ENCODE measurements around the gene SLC6A19.

The SLC6A19 gene

DNA sequence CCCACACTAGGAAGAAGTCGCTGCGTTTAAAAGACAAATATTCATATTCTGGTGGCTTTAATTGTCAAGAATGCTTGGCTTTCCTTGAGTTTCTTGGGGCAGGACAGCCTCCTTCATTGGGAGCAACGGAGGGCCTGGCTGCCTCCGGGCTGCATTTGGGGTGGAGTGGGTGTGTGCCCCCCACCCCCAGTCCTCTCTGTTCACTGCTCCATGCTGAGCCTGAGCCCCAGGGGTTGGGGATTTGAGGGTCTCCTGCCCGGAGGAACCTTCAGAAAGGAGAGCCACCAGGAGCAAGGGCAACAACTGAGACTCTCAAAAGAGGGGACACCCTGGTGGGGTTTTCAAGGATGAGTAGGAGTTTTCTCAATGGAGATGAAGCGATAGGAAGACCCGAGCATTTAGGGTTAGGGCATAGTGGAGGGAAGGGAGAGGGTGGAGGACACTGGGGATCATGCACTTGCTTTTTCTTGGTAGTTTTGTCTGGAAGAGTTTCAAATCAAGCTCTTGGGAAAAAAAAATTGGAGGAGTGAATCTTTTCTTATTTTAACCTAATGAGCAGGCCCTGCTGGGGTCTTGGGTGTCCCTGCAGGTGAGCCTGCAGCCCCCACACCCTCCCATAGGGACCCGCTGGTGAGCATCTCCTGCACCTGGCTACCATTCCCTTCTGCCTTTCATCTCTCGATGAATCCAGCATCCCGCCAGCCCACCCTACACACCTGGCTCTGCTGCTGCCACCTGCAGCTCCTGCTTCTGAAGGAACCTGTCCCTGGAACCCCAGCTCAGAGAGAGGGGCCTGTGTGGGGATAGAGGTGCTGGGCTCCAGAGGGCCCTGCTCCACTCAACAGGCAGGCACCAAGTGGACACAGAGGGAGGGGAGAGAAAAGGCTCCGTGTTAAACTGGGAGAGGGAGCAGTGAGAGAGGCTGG is 4.1 kb downstream of the SLC6A19 start:
- Histone ChIP-seq H3K27ac (ENCODE audit: low read depth, low read length) (no peak overlapping the region), H3K36me3 (ENCODE audit: low read length) (no peaks in the 10 kb centered on the region), H4K20me1 (ENCODE audit: low read depth, low read length) (no peaks in the 10 kb centered on the region), H3K79me2 (ENCODE audit: insufficient read depth, low read length) (no peaks in the 10 kb centered on the region), H3K9ac (ENCODE audit: low read length) (no peak overlapping the region), H3K9me3 (ENCODE audit: insufficient read depth, low read length) (no peaks in the 10 kb centered on the region), H3K4me2 (ENCODE audit: low read depth, low read length, poor library complexity, severe bottlenecking) (no peak overlapping the region), H3K9me2 (replicated peaks; ENCODE audit: insufficient read depth, low read length) (no peaks in the 10 kb centered on the region), H2AFZ (ENCODE audit: low read depth, low read length, severe bottlenecking) (no peak overlapping the region), H3F3A (ENCODE audit: insufficient read depth) (no peaks in the 10 kb centered on the region), H3K27me3 (ENCODE audit: low read length) (no peaks in the 10 kb centered on the region), H3K4me3 (ENCODE audit: insufficient read depth, low read length, poor library complexity, severe bottlenecking) (no peak overlapping the region)
- TF ChIP-seq EZH2phosphoT487 (conservative IDR thresholded peaks at IDR 0.05; ENCODE audit: low read length) = no peak
- TF ChIP-seq, protein P1, sequence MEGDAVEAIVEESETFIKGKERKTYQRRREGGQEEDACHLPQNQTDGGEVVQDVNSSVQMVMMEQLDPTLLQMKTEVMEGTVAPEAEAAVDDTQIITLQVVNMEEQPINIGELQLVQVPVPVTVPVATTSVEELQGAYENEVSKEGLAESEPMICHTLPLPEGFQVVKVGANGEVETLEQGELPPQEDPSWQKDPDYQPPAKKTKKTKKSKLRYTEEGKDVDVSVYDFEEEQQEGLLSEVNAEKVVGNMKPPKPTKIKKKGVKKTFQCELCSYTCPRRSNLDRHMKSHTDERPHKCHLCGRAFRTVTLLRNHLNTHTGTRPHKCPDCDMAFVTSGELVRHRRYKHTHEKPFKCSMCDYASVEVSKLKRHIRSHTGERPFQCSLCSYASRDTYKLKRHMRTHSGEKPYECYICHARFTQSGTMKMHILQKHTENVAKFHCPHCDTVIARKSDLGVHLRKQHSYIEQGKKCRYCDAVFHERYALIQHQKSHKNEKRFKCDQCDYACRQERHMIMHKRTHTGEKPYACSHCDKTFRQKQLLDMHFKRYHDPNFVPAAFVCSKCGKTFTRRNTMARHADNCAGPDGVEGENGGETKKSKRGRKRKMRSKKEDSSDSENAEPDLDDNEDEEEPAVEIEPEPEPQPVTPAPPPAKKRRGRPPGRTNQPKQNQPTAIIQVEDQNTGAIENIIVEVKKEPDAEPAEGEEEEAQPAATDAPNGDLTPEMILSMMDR (IDR thresholded peaks at IDR 0.05; ENCODE audit: insufficient read depth, low read length, poor library complexity, severe bottlenecking) = no peak

DNA sequence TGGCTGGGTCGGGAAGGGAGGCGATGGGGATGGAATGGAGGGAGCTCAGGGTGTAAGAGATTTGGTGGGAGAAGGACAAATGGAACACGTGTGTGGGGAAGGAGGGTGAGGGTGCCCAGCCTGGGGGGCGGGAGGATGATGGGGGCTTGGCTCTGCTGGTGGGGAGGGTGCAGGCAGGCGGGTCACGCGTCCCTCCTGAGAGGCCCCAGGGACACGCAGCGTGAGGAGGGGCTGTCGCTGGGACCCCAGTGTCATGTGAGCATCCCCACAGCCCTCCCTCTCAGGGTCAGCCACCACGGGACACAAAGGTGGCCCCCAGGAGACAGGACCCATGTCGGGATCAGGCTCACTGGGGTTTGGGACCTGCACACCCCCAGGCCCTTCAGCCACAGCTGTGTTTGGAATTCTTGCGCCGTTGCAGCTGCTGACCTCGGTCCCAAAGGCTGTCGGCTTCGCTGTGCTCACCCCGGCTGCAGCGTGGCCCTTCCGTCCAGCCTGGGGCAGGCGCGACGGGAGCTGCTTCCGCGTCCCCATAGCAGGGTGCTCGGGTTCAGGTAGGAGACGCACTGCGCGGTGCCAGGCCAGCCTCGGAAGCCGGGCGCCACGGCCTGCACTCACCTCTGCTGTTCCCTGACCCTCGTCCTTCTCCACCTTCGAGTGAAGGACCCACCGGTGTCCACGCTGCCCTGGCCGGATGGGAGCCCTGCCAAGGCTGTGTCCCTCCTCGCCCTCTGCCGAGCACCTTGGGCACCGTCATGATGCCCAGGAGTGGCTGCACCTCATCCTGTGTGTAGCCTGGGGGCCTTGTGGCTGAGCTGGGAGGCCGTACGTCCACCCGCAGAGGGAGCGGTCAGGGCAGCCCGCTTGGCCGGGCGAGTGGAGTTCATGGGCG is 5.4 kb downstream of the SLC6A19 start:
- H3F3A ChIP-seq (ENCODE audit: insufficient read depth) = no peaks in the 10 kb centered on the region
- H3K9me2 ChIP-seq (replicated peaks; ENCODE audit: insufficient read depth, low read length) = no peaks in the 10 kb centered on the region
- H3K27me3 ChIP-seq (ENCODE audit: low read length) = no peaks in the 10 kb centered on the region
- no peak overlapping the region for H3K4me3 ChIP-seq (ENCODE audit: insufficient read depth, low read length, poor library complexity, severe bottlenecking)
- no peaks in the 10 kb centered on the region for H3K9me3 ChIP-seq (ENCODE audit: insufficient read depth, low read length)
- H3K9ac ChIP-seq (ENCODE audit: low read length) = no peak overlapping the region
- H2AFZ ChIP-seq (ENCODE audit: low read depth, low read length, severe bottlenecking) = no peak overlapping the region
- no peak overlapping the region for H3K27ac ChIP-seq (ENCODE audit: low read depth, low read length)
- no peaks in the 10 kb centered on the region for H3K36me3 ChIP-seq (ENCODE audit: low read length)
- no peaks in the 10 kb centered on the region for H3K79me2 ChIP-seq (ENCODE audit: insufficient read depth, low read length)
- H4K20me1 ChIP-seq (ENCODE audit: low read depth, low read length) = no peaks in the 10 kb centered on the region
- TF ChIP-seq EZH2phosphoT487 (conservative IDR thresholded peaks at IDR 0.05; ENCODE audit: low read length) = no peak
- TF ChIP-seq, protein P1 (IDR thresholded peaks at IDR 0.05; ENCODE audit: insufficient read depth, low read length, poor library complexity, severe bottlenecking) = no peak
- no peak overlapping the region for H3K4me2 ChIP-seq (ENCODE audit: low read depth, low read length, poor library complexity, severe bottlenecking)

DNA sequence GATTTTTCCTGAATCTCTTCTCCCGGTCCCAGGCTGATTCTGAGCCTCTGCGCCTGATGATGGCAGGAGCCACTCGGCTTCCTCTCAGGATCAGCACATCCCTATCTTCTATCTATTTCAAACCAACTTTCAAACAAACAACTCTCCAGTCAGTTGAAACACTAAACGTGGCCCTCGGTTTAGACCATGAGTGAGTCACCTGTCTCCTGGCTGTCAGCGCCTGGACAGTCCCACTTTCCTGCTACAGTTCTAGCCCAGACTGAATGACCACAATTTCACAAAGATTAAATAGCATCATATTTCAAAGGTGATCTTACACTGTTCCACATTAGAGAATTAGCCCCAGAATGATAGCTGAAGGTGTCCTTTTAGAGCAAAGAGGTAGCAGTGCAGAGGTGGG is 6.2 kb downstream of the SLC6A19 start:
- no peaks in the 10 kb centered on the region for H4K20me1 ChIP-seq (ENCODE audit: low read depth, low read length)
- H3K79me2 ChIP-seq (ENCODE audit: insufficient read depth, low read length) = no peaks in the 10 kb centered on the region
- TF ChIP-seq, protein P1 (IDR thresholded peaks at IDR 0.05; ENCODE audit: insufficient read depth, low read length, poor library complexity, severe bottlenecking) = no peak
- no peak for TF ChIP-seq EZH2phosphoT487 (conservative IDR thresholded peaks at IDR 0.05; ENCODE audit: low read length)
- H3K9me2 ChIP-seq (replicated peaks; ENCODE audit: insufficient read depth, low read length) = no peaks in the 10 kb centered on the region
- H3K27me3 ChIP-seq (ENCODE audit: low read length) = no peaks in the 10 kb centered on the region
- no peaks in the 10 kb centered on the region for H3F3A ChIP-seq (ENCODE audit: insufficient read depth)
- H3K9ac ChIP-seq (ENCODE audit: low read length) = no peak overlapping the region
- no peaks in the 10 kb centered on the region for H3K36me3 ChIP-seq (ENCODE audit: low read length)
- H2AFZ ChIP-seq (ENCODE audit: low read depth, low read length, severe bottlenecking) = no peak overlapping the region
- no peak overlapping the region for H3K4me3 ChIP-seq (ENCODE audit: insufficient read depth, low read length, poor library complexity, severe bottlenecking)
- H3K27ac ChIP-seq (ENCODE audit: low read depth, low read length) = no peak overlapping the region
- no peaks in the 10 kb centered on the region for H3K9me3 ChIP-seq (ENCODE audit: insufficient read depth, low read length)
- no peak overlapping the region for H3K4me2 ChIP-seq (ENCODE audit: low read depth, low read length, poor library complexity, severe bottlenecking)

All from SU-DHL-6 (cell line).